HG02588 (cell line): ENCODE measurements around the gene BCAT1.
"Not testable (repeated sequence)": the region's sequence is repeated elsewhere in the genome, so short reads cannot be mapped to it uniquely, and the experiment has no call there.

Source experiments
- ATAC-seq: cut with Tn5 transposase; IDR thresholded peaks from one replicate; pipeline ENCODE4 v1.9.1; 2021; ENCODE audit warnings: mild to moderate bottlenecking, moderate library complexity; ENCODE audit not compliant: unreplicated experiment

BCAT1 gene

DNA sequence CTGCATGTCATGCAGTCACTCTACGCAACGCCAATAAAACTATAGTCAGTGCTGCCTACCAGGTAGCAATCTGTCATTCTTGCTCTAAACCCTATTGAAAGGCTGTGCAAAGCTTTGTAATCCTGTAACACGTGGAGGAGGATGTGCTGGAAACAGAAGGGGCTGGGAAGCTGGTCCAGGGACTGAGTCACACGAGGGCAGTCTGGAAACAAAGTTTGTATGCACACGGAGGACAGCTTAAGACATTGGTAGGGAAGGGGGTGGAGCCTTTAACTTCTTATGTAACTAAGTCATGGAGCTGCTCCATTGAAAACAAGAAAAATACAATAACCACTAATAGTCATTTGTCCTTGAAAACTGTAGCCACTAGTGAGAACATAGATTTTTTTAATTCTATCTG lies 128.0 kb downstream of the BCAT1 start:
- no peak for ATAC-seq

DNA sequence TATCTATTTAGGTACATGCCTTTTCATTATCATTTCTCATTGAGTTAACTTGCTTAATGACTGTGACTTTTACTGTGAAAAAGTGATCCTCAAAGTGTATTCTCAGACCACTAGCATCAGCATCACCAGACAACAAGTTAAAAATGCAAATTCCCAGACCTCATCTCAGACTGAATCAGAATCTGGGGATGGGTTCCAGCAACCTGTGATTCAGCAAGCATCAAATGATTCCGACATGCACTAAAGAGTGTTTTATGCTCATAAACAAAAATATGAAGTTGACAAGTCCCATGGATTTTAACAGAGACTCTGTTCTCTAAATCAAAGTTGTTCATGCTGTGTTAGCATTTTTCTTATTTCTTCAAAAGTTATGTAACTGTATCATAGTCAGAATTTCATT lies 130.6 kb downstream of the BCAT1 start:
- no peak for ATAC-seq

DNA sequence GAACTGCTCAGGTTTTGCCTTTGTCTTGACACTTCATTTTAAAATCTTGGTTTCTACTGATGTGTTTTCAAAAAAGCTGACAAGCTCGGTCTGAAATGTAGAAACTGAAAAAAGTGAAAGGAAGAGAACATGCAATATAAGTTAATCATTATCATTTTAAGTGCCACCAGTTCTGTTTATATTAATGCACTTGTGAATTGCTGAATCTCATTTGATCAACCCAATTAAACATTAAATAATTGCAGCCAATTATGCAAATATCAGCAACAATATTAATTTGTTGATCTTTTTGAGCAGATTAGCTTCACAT lies 133.8 kb downstream of the BCAT1 start:
- ATAC-seq = peak; percentile 38

DNA sequence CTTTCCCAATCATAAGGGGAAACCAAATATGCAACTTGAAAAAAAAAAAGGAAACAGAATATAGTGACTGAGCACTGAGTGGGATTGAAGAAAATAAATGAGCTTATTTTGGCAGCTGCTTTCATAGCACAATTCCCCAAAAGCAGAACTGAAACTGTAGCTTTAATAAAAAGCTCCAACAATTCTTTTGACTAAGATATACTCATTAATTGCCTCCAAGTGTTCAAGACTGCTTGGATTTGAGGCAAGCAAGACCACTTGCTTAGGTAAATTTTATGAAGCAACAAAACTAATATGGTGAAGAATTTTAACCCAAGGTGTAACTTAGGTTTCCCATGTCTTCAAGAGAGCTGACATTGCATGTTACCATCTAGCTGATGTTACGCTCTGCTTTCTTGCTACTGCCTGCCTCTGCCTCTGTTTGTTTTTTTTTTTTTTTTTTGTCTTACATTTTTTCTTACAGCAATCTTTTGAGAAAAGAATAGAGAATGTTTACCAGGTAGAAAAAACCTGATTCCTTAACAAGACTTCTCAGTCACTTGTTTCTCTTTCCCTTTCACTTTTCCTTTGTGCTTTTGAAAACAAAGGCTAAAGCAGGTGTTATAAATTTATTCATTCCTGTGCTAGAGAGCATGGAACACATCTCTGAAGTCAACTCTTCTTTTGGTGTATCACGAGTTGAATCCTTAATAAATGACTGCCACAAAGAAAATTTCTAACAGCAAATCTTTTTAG lies 134.4 kb downstream of the BCAT1 start:
- ATAC-seq = peak; percentile 79

DNA sequence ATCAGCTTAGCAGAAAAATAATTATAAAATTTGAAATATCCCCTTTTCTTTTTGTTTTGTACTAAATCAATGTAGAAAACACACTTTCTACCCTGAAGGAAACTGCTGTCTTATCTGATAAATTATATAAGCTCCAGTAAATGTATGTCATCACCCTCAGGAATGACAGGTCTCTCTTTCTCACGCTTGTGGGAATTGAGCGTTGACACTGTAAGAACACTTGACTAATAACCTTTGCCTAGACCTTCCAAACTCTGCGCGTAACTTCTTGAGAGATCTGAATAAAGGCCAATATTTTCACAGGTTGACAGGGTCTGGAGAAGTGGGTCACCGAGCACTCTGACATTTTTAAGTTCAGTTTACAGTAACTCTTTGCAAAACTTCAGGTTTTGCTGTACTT lies 138.5 kb downstream of the BCAT1 start:
- ATAC-seq = no peak

DNA sequence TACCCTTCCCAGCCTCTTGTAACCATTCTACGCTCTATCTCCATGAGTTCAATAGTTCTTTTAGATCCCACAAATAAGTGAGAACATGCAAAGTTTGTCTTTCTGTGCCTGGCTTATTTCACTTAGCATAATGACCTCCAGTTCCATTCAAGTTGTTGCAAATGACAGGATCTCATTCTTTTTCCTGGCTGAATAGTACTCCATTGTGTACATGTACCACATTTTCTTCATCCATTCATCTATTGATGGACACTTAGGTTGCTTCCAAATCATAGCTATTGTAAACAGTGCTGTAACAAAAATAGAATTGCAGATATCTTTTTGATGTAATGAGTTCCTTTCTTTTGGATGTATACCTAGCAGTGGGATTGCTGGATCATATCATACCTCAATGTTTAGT lies 139.6 kb downstream of the BCAT1 start:
- ATAC-seq = not testable (repeated sequence)

DNA sequence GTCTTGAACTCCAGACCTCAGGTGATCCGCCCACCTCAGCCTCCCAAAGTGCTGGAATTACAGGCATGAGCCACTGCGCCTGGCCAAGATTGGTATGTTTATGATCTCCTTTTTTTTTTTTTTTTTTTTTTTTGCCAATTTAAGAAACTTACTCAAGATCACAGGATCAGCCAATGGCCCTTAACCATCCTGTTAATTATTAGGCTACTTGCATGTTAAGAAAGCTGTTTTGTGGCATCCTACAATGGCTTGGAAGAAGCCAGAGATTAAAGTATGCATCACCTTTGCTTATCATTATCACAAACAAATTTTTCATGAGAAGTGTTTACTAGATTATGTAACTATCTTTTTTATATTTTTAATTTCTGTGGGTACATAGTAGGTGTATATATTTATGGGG lies 140.2 kb downstream of the BCAT1 start:
- ATAC-seq = no peak

DNA sequence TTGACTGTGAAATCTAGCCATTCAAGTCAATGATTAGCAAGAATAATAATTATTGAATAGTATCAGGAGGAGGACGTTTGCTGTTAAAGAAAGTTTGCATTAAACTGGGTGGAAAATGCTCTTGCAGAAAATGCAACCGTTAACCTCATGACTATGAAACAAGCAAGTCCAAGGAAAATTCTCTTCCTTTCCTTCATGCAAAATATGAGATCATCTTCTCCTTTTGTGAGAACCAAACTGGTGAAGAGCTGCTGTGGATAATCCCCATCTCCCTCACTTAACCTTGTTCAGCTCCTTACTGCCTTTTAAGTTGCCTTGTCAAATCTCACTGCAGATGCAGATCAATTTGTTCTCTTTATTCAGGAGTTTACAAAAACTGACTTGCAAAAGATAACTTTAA lies 142.5 kb downstream of the BCAT1 start:
- no peak for ATAC-seq

DNA sequence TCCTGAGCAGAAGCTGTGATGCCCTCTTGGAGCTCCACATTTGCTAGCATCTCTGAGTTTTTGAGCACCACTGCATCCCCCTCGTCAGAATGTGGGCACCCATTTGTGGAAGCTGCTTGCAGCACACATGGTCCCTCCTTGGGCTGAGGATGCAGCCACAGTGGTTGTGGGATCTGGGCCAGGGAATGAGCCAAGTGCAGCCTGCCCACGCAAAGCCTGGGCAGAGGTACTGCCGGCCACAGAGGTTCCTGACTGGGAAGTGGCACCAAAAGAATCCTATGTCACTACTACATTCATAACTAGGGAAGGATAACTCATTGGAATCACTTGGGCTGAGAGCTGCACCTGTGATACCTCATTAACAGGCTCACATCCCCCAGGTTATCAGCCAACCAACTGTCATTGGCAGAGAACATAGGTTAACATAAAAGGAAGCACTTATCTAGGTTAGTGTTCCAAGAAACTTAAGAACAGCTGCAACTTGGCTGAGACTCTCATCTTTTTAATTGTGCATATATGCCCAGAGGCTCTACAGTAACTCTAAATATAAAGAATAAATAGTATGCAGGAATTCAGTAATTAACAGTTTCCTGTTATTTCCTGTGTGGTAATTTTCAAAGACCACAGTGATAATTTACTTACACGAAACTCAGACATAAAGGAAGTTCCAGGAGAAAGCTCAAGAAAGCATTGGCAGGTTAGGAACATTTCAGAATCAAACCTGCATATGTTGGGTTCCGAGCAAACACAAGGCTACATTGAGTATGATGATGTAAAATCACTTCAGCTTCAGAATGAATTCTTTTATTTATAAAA lies 145.3 kb downstream of the BCAT1 start:
- ATAC-seq = no peak

DNA sequence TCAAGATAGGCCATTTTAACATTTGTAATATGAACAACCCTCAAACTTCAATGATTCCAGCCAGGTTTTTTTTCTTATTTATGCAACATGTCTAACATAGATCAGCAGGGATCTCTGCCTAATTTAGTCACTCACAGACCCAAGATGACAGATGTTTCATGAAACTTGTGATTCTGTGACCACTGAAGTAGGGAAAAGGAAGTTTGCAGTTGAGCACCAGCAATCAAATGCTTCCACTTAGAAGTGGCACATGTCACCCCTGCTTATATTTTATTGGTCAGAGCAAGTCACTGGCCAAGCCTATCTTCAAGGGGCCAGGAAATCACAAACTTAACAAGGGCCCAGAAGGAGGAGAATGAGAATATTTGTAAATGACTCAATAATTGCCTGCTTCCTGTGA lies 150.6 kb downstream of the BCAT1 start:
- peak; percentile 83 for ATAC-seq

DNA sequence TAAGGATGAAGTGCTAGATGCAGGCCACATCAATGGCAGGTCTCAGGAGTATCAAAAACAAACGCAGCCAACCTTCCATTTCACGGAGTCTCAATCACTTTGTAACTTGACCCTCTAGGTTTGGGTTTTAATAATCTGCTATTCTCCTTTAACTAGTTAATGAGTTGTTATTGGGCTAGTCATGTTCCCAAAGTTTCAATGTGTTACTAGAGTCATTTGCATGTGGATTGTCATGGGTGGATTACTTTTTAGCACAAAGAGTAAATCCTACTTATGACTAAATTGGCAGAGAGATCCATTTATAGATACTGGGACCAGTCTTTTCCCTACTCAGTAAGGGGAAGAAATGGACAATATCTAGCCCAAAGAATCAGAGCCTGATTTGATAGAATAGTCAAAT lies 151.0 kb downstream of the BCAT1 start:
- peak; percentile 5 for ATAC-seq

DNA sequence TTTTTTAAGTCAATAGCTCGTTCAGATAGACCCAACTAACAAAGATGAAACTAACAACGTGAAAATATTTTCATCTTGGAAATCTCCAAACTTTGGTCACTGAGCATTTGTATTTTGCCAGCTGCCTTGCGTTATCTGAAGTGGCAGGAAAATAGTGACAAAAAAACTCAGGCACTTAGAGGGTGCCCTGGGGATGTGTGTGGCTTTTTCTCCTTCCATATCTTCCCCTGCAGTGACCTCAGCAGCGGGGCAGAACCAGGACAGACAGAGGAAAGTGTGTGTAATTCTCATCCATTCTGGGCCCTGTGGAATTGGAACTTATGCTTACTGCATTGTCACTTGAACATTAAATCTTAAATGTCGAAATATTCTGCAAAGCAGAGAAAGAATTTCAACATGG lies 152.0 kb downstream of the BCAT1 start:
- no peak for ATAC-seq

DNA sequence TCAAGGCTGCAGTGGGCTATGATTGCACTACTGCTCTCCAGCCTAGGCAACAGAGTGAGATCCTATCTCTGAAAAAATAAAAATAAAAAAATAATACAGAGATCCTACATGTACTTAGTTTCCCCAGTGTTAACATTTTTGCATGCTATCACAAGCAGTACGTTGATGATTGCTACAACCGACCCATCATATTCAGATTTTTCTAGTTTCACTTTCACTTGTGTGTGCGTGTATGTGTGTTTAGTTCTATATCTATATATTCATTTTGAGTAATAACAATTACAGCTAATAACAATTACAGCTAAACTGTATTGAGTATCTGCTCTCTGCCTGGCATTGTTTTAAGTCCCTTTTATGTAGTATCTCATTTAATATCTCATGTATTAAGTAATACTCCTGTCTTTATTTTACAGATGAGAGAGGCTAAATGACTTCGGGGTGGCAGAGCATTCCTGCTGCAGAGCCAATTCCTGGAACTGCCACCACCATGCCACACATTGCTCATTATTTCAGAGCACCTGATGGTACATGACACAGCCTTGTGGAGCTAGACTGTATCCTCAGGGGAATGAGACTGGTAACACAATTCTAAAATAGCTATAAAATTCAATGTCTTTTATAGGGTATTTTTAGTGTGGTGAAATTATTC lies 153.1 kb downstream of the BCAT1 start:
- ATAC-seq = no peak

DNA sequence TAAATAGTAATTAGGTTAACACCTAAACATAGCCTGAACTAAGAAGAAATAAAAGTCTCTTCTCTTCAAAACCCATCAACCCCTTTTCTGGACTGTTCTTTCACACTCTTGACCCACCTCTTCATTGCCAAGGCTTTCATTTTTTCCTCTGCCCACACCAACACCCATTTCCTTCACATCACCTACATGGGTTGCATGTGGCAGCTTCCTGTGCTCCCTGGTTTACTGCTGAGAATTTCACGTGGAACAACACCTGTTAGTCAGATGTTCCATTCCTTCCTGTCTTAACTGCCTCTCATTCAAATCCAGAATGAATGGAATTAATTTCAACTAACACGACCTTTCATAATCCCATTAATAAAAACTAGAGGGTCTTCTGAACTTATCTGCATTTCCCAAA lies 157.3 kb downstream of the BCAT1 start:
- no peak for ATAC-seq

DNA sequence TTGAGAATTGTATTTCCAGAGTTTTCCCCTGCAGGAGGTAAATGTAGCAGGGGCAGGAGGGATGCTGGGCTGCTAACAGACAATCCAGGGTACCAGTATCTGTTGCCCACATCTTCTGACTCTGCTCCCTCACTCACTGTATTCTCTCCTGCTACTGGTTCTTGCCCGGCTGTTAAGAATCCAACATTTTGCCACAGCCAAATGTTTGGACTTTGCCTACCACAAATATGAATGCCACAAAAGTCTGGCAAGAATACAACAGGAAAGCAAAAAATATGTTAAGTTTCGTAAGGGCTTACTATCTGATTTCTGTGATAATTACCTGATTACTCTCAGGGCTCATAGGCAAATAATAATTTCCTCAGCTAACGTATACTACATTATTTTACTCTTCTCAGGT lies 160.0 kb downstream of the BCAT1 start:
- no peak for ATAC-seq

DNA sequence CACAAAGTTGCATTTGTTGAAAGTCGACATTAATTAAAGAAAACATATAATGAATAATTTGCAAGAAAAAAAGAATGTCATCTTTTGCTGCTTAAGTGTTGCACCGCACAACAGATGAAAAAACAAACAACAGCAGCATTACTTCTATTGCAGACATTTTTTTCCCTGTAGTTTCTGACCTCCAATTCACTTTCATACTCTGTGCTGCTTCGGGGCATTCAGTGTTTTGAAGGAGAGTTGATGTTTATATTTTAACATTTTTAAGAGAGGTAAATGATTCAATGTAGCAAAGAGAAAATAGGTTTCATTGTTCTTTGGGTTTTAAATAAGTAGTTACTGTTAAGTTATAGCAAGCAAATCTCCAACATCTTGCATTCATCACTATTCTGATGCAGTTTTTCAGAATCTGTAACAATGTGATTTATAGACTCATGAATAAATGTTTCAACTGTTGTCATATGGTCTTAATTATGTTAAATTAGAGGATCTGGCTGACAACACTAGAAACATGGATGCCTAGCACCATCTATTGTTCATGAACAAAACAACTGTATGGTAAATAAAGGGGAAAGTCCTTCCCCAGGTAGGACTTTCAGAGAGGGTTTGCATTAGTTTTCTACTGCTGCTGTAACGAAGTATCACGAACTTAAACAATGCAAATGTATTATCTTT lies 168.1 kb downstream of the BCAT1 start:
- no peak for ATAC-seq

DNA sequence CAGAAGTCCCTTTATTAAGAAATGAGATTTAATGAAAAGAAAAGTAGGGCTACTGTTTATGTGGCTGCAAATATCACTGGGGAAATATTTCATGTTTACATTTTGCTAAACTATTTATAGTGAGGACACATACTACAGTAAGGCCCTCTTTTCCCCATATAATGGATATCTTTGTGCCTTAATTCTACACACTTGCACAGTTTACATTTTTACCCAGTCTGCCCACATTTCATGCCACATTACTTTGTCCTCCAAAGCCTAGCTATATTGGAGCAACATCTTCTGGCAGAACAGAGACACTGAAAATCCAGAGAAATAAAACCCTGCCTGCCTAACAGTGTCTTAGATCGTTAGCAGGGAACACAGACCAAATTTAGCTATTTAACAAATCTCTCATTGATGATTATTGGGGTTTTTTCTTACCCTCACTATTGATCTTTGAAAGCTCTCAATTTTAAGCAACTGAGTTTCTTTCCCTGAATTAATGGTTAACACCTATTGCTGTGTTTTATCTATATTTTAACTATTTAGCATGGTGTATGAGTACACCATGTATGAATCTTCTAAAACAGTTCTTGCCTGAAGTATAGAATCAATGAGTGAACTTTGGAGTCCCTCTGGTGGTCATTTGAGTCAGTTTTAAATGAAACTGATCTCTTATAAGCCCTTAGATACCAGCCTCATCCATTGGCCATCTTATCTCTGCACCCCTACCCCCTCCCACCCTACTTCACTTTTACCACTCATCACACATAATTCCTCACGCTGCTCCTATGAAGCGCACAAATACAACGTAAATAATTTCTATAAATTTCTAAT lies 170.2 kb downstream of the BCAT1 start:
- ATAC-seq = no peak

DNA sequence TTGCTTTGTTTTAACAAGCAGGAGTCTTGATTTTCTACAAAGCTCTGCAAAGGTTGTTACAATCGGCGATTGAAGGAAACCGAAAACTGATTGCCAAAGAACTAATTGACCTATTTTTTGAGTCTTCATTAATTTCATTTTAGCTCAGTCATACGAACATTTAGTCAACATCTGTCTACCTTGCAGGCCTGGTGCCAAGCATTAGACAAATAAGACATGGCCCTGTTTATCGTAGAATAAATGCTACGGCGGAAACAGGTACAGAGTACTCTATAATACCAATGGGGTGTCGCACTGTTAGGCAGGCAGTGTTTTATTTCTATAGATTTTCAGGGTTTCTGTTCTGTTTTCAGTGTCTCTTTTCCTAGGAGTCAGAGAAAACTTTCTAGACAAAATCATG lies 171.5 kb downstream of the BCAT1 start:
- ATAC-seq = no peak

DNA sequence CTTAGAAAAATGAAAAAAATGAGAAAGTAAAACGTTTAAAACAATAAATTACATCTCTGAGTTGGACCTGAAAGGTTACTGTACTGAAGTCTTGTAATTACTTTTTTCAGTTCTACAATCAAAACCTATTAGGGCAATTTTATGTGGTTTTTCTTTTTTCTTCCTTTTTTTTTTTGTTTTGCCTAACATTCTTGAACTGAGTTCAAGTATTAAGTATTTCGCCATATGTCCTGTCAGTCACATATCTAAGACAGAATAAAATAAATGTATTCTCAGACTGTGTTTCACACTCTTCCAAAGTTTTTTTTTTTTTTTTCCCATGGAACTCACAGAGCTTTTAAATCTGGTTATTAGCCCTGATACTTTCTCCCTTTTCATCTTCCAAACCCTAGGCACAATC lies 172.0 kb downstream of the BCAT1 start:
- no peak for ATAC-seq

DNA sequence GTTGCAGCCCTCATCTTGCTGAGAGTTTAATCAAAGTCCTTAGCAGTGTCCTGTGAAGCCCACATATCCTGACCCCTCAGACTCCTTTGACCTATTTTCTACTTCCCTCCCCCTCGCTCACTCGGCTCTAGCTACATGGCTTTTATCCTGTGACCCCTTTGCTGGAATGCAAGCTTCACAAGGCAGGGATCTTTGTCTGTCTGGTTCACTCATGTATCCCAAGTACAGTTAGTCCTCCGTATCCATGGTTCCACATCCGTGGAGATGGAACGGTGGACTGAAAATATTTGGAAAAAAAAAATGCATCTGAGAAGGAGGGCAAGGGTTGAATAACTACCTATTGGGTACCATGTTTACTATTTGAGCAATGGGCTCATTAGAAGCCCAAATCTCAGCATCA lies 173.8 kb downstream of the BCAT1 start:
- no peak for ATAC-seq

DNA sequence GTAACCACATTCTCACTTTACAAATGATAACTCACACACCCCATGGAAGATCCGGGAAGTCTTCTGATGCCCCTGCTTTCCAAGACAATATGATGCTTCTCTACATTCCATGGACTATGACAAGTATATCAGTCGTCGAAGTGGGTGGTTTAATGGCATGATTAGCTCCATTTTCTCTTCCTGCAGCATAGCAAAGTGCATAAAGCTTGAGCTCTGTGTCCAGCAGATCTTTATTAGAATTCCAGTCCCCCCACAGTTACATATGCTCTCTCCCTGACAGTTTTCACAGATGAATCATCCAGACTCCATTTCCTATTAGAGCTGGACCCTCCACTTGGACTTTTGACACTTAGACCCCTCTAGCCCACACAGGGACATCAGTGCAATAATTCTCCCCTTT lies 174.9 kb downstream of the BCAT1 start:
- ATAC-seq = no peak
